HG03064 (cell line): ENCODE data around the gene BTBD9.

ENCODE experiments used
- ATAC-seq: cut with Tn5 transposase; IDR thresholded peaks from one replicate; pipeline ENCODE4 v1.9.1; 2021; ENCODE audit warnings: low read depth; ENCODE audit not compliant: unreplicated experiment

BTBD9 gene

DNA sequence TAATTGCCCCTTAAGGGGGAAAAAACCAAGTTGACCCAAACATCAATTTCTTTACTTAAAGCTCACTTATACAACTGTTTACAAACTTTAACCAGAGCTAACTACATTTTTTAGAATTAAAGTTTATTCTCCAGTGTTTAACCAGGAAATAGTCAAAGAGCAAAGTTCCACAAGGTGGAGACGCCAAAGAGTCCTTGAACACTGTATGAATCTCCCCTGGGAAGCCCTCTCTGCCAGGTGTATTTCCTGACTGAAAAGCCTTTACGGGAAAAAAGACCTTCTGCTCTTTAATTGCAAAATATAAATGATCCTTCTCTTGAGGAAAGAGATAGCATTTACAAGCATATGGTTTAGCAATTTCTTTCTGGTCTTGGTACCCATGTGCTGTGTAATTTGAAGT lies 36.2 kb downstream of the BTBD9 start:
- ATAC-seq: no peak

DNA sequence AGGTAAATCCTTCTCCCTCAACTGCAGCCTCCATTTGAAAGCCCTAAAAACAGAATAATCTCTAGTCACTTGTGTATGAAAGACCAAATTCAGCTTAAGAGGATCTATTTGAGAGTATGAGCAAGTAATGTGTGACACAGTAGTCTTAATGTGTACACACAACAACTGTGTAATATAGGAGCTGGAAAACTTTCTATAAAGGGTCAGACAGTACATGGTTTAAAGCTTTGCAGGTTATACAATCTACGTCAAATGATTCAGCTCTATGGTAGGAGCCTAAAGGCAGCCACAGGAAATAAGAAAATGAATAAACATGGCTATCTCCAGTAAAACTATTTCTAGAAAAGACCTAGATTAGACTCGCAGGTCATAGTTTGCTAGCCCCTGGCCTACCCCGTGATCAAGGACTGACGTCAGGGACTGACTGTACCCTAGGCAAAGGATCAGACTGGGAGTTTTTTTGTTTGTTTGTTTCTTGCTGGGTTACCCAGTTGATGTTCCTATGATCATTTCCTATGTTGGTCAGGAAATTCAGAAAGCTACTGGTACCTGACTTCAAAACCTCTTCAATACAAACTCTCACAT lies 39.7 kb downstream of the BTBD9 start:
- ATAC-seq: no peak

DNA sequence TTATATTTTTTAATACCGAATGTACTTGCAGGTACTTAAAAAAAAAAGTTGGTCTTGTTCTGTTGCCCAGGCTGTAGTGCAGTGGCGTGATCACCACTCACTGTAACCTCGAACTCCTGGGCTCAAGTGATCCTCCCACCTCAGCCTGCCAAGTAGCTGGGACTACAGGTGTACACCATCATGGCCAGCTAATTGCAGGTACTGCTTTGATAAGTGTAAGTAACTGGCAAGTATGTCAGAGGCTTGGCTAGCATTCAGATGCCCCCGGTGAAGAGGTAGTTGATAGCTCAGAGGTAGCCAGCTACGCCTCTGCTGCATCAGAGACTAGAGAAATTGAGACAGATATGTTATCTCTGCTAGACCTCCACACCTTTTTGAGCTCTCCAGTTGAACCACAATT lies 40.5 kb downstream of the BTBD9 start:
- ATAC-seq: no peak

DNA sequence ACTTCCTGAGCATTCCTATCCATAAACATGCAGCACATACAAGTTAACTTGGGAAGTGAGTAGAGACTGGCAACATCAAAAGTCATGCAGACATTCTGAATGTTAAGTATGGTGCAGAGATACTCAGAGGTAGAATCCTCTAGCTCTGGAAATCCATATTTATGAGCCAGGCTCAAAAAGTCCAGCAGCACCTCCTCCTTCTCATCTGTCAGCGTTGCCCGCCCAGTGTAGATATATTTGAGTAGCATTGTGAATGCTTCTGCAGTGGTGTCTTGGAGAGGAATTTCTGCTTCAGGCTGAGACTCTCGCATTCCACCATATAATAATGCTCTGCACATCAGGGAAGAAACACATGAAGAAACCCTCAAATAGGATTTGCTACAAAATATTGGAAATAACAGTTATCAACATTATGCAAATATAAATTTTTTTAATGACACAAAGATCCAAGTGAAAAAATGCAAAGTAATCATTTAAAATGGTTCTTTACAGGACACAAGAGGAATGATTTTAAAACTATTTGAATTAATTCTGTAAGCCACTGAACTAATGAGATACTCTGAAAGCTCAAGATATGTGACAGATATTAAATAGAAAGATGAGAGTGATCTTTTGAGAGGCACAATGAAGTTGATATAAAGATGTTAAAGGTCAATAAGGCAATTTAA lies 45.6 kb downstream of the BTBD9 start:
- ATAC-seq: no peak

DNA sequence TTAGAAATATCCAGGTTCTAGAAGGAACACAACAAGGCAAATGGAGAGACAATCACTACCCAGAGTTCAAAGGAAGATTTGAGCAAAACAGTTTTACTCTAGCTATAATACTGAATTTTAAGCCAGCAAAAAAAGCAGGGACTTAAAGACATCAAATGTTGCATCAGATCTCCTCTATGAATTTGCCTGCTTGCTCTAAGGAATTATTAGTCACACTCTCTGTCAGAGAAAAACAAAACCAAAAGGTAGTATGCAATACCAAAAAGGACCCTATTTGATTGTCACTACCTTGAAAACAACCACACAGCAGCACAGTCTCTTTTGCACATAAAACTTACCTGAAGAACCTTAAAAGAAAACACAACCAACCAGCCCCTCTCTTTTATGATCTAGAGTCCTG lies 46.3 kb downstream of the BTBD9 start:
- ATAC-seq: no peak

DNA sequence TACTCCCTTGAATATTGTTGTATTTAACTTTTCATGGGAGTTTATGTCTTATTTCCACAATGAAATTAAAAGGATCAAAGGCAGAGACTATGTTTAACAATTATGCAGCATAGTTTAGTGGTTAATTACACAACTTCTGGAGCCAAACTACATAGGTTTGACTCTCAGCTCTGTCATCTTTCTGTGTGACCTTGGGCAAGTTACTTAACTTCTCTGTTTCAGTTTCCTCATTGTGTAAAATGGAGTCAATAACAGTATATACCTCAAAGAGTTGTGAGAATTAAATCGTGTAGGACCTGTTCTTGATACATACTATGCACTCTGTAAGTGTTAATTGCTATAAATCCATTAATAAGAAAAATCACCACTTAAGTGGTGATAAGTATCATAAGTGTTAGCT lies 48.3 kb downstream of the BTBD9 start:
- ATAC-seq: no peak

DNA sequence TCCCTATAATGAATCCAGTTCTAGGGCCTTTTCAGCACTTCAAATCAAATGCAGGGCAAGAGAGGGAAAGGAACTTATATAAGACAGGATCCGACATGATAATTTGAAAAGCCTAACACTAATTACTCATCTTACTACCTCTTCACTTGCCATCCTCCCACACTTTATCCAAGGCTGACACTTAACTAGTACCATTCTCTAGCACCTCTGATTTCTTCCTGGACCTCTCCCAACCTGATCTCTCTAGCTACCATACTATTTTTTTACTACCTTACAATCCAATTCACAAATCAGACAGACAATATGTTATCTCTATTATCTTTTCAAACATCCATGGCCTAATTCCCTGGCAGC lies 50.4 kb downstream of the BTBD9 start:
- ATAC-seq: no peak

DNA sequence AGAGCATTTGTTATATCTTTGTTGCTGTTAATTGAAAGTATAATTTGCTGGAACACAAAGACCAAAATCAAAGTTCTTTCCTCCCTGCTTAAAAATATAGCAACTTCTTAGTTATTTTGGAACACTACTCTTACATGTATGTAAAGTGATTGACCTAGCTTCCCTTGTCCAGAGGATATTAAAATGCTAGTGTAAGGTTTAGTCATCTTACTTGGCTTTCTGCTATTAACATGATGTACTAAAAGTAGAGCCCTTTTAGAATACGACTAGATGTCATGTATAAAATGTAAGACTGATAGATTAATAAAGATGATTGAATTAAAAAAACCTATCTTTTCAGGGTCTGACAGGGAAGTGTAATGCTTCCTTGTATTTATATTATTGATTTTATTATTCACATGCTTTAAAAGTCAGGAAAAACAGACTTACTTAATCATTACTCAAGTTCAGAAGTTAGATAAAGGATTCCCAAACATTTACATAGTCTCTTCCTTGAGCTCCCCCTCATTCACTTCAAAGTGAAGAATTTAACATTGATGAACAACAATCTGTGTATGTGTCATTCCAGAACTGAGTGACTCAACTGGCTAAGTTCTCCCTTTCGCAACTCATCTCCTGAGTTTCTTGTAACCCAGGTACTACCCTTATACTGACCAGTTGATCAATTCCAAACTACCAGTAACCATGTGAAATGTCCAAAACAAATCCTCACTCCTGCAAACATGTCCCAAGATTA lies 50.9 kb downstream of the BTBD9 start:
- ATAC-seq: no peak

DNA sequence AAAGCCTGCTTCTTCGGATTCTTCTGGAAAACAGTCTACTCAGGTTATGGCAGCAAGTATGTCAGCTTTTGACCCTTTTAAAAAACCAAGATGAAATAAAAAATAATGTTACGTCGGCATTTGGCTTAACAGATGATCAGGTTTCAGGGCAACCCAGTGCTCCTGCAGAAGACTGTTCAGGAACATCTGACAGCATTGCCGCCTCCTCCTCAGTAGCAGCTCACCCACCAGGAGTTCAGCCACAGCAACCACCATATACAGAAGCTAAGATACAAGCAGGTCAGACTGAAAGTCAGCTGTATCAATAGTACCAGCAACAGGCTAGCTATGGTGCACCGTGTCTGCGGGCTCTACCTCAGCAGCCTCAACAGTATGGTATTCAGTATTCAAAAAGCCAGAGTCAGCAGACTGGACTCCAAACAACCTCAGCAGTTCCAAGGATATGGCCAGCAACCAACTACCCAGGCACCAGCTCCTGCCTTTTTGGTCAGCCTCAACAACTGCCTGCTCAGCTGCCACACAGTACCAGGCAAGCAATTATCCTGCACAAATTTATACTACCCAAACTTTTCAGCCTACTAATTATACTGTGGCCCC lies 51.9 kb downstream of the BTBD9 start:
- no peak for ATAC-seq

DNA sequence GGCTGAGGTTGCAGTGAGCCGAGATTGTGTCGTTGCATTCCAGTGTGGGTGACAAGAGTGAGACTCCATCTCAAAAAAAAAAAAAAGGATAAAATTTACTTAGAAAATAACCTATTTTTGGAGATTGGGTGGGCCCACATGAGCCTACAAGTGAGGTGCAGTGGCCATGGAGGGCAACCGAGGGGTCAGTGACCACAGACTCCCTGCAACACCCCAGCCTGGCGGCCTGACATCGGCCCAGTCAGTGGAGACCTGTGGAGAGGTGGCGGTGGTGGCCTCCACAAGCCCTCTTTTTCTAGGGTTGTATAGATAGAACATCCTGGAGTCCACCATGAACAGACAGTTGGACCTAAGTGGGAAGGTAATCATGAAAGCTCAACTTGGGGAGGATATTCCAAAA lies 52.7 kb downstream of the BTBD9 start:
- ATAC-seq: no peak

DNA sequence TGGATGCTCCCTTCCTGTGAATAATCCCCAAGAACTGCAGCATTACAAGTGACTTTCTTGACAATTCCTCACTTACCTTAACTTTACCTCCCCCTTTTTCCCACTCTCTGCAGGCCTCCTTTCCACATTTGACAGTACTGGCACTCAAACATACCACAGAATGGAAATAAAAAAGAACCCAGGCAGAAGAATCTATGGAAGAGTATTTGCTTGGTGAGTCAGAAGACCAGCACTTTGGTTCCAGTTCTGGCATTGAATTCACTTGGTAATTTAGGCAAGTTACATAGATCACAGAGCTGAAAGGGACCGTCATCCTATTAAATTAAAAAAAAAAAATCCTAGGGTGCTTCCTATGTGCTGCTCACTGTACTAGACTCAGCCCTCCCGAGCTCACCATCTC lies 55.0 kb downstream of the BTBD9 start:
- ATAC-seq: no peak

DNA sequence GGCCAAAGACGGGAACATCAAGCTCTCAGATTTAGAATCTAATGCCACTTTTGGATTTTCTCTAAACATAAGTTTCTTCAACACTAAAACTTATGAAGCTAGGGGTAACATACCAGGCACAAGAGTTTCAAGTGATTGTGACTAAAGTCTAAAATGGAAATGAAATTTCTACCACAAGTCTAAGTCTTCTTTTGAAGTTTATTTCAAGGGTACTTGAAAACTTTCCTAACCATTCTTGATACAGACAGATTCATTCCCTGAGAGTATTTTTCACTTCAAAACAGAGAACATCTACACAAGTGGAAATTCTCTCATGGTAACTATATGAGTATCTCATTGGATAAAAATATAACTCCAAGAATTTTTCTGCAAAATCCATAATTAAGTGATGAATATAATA lies 56.2 kb downstream of the BTBD9 start:
- ATAC-seq: no peak

DNA sequence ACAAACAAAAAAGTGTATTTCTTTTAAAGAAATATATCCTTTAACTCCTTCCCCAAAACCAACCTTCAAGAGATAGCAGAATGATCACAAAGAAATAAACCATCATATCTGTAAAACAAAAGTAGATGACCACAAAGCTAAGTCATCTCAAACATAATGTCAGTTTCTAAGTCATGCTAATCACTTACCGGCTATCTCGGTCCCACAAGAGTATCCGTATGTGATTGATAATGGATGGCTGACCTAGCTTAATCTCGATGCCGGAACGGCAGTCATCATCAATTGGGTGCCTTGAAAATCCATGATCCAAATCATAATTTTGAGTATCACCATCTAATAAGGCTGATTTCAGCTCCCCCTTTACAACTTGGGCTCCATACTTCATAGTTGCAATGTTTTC lies 59.7 kb downstream of the BTBD9 start:
- ATAC-seq: no peak

DNA sequence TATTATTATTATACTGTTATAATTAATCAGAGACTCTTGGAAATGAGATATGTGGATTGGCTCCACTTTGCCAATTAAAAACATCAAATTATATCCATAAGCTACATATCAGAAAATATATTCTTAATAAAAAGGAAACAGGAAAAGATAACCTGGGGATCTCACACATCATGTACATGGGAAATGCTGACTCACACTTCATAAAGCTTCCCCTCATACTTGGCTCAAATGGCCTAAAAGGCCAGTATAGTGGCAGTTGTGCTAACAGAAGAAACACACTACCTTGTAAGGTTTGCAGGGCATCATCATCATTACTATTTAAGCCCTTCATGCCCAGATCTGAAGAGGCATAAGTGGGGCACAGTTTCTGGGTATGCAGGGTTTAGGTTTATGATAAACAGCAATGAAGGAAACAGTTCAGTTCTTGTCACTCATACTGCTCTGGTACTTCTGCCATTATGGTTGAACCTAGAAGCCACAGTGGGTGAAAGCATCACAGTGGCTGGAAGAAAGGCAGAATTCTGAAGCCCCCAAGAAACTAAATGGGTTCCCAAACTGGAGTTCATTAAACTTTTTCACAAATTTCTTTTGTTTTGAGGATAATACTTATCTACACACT lies 60.6 kb downstream of the BTBD9 start:
- no peak for ATAC-seq

DNA sequence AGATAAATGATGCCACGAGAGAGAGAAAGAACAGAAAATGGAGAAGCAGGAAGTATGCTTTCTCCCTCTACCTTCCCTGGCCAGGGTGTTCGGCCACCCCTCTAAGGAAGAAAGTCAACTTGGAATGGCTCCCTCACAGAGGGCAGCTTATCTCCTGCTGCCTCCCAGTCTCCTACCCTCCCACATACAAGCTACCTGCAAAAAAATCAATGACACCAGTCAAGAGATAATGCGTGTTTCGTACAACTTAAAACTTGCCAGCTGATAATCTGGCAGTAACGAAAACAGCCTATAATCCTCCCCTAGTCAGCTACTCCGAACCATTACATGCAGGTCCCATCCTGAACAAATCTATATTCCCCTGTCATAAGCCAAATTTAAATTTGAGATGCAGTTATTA lies 61.7 kb downstream of the BTBD9 start:
- no peak for ATAC-seq

DNA sequence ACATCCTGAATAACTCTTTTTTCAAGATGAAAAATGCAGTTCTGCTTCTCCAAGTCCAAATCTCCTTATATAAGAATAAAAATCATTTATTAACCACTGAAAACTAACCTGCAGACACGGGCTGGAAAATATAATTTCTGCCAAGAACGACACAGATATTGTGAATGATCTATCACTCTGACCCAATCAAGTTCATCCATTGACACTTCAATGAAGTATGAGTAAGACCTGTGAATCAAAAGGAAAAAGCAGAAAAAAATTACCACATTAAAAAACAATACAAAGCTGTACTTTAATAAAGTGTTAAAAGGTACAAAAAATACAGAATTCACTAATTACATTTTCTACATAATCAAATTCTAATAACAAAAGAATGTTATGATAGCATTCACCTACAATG lies 62.2 kb downstream of the BTBD9 start:
- no peak for ATAC-seq

DNA sequence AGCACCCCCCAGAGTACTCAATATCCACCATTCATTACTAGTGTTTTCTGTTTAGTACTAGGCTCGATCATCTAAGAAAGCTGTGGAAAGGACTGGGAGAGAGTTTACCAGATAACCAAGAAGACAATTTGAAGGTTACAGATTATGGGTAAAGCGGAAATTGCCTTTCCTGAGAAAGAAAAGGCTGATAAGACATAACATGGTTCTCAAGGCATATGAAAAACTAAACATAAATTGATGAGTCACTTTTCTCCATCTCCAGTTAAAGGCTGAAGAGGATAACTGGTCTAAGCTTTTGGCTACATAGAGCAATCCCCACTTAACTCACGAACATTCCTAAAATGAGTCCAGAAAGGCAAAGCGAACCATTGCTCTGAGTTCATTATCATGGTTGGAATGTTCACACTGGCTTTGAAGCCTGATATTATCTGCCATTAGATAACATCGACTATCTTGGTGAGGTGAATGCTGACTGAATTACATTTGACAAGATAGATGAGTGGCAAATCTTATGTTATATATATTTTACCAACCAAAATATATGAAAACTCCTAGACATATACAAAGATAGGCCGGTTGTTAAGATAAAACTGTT lies 65.8 kb downstream of the BTBD9 start:
- no peak for ATAC-seq

DNA sequence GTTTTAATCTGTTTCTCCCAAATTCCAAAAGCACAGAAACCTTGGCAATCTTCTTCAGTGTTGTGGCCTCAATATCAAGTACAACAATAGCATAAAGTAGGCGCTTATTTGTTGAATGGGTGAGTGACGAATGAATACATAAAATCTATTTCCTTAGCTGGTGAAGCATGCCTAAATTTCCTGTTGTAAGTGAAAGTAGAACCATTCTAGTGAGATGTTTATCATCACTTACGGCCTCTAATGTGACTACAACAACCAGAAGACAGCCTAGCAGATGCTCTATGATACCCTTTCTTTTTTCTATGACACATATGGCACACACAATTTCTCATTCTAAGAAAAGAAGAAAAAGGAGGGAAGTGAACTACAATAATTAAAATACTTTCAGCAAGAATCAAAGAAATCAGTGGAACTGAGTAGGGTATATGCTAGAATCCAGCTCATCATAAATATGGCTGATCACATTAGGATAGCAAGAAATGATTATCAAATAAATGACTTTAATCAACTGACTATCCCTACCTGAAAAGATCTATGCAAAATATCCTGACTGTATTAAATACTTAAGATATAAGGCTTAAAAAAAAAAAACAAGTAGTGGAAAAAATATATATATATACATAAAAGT lies 67.4 kb downstream of the BTBD9 start:
- peak; percentile 70 for ATAC-seq

DNA sequence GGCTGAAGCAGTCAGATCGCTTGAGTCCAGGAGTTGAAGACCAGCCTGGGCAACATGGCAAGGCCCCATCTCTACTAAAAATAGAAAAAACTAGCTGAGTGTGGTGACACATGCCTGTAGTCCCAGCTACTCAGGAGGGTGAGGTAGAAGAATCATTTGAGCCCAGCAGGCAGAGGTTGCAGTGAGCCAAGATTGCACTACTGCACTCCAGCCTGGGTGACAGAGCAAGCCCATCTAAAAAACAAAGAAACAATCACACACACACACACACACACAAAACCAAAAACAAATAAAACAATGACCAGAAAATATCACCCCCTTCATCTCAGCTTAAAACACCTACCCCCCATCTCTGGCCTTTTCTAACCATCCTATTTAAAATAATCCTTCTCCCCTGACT lies 68.0 kb downstream of the BTBD9 start:
- ATAC-seq: no peak

DNA sequence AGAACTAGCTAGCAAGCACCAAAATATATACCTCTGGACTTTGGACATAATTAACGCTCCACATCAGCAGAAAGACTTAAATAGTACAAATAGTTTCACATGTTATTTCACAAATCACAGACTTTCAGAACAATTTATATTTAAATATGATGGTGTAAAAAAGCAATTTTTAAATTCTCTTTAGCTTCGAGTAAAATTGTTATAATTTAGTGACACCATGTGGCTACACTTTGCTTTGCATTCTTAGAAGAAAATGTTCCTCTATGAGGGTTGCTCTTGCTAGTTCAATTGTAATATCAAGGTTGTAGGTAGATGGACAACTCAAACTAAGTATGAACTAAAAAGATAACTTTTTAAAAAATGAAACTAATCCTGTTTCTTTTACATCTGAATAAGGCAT lies 69.0 kb downstream of the BTBD9 start:
- no peak for ATAC-seq

DNA sequence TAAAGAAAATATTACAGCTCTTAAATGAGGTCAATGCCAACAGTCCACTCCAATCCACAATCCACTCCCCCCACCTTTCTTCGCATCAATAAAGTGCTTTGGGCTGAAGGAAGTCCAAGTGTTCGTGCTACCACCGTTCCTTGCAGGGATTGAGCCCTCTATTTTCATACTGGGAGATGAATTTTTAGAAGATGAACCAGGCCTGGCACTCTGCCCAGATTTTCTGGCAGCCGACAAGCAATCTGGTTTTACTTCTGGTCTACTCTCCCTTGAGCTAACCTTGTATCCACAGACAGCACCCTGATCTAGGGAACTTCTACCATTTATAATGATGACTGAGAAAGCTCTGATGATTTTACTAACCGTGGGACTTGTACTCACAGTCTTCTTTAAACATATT lies 72.3 kb downstream of the BTBD9 start:
- no peak for ATAC-seq
